AG08396 (cell line): Measurements from ENCODE around the gene HOXA10.

Experiments
- DNase-seq: peaks from one replicate; pipeline ENCODE4 v3.0.0; 2012; ENCODE audit warnings: low spot score, mixed read lengths

Gene HOXA10

GRCh38 chr7:27203365-27203953, 29.3 kb upstream of the HOXA10 start:
- DNase-seq: no peak

- DNase-seq: no peak
Observed at GRCh38 chr7:27202862-27203134, 28.7 kb upstream of the HOXA10 start.

GRCh38 chr7:27202018-27202861, 28.1 kb upstream of the HOXA10 start:
- DNase-seq: no peak

- no peak for DNase-seq
Observed at GRCh38 chr7:27201580-27202017, 27.5 kb upstream of the HOXA10 start.

- DNase-seq: no peak
Observed at GRCh38 chr7:27200761-27201579, 26.9 kb upstream of the HOXA10 start.

GRCh38 chr7:27199849-27200760, 26.0 kb upstream of the HOXA10 start, which contains the start of gene HOXA13:
HOXA13 (minus strand) TSS chr7:27200091; CDS start chr7:27200077, 14 bp downstream.
- DNase-seq: no peak

GRCh38 chr7:27198871-27199801, 25.0 kb upstream of the HOXA10 start:
- DNase-seq: no peak

GRCh38 chr7:27198138-27198841, 24.2 kb upstream of the HOXA10 start:
- DNase-seq: no peak

- DNase-seq: no peak
Observed at GRCh38 chr7:27197137-27198042, 23.3 kb upstream of the HOXA10 start.

- DNase-seq: peak; percentile 84
Observed at GRCh38 chr7:27196287-27196767, 22.2 kb upstream of the HOXA10 start.

GRCh38 chr7:27194686-27195379, 20.7 kb upstream of the HOXA10 start:
- no peak for DNase-seq

- no peak for DNase-seq
Observed at GRCh38 chr7:27194002-27194352, 19.9 kb upstream of the HOXA10 start.

- no peak for DNase-seq
Observed at GRCh38 chr7:27193335-27194001, 19.3 kb upstream of the HOXA10 start.

- peak; percentile 61 for DNase-seq
Observed at GRCh38 chr7:27192546-27193334, 18.6 kb upstream of the HOXA10 start.

- DNase-seq: no peak
Observed at GRCh38 chr7:27191833-27192545, 17.9 kb upstream of the HOXA10 start.

GRCh38 chr7:27191161-27191731, 17.1 kb upstream of the HOXA10 start:
- DNase-seq: no peak
